Panc1 (cell line): ENCODE measurements around the gene TTC38. TPM values are rescaled to one million over a fixed set of nuclear protein-coding genes. Genes with fewer than 3 reads are reported as not detected.
"Not testable (repeated sequence)": the region's sequence is repeated elsewhere in the genome, so short reads cannot be mapped to it uniquely, and the experiment has no call there.

Experiments used
- ATAC-seq: fragments of 200-7000 bp; cut with Tn5 transposase; 2 replicates; pipeline ENCODE4 v1.9.1; 2020; ENCODE audit warnings: mild to moderate bottlenecking, moderate library complexity
- BruUV-seq: library from RNA; stranded (reverse); fragments of 400-500 nt; replicated peaks from 2 replicates; lab custom pipeline; 2021; lab: Mats Ljungman, UMichigan
- CTCF ChIA-PET: fragments of 300-600 bp; sonication (Branson Sonifier 250); formaldehyde crosslinking; loops from one replicate; lab custom pipeline; 2022; ENCODE audit warnings: antibody characterized with exemption; lab: Charles Lee
- POLR2A ChIA-PET: fragments of 300-600 bp; sonication (Branson Sonifier 250); formaldehyde crosslinking; loops from one replicate; lab custom pipeline; 2022; ENCODE audit warnings: antibody characterized with exemption; lab: Charles Lee
- DNase-seq: peaks from one replicate; pipeline ENCODE4 v3.0.0-alpha.2; 2010; ENCODE audit warnings: low read depth, low spot score
- H3K27ac ChIP-seq: 2 replicates; pipeline ENCODE4 v1.5.1; 2011; ENCODE audit warnings: mild to moderate bottlenecking, low read length, inconsistent platforms
- H3K27me3 ChIP-seq: fragments of 200-500 bp; sonication (Bioruptor generic); 2 replicates; pipeline ENCODE4 v1.6.0; 2014; ENCODE audit warnings: low read length, inconsistent platforms; ENCODE audit not compliant: control insufficient read depth, insufficient read depth
- H3K36me3 ChIP-seq: fragments of 200-500 bp; sonication (Bioruptor generic); 2 replicates; pipeline ENCODE4 v1.5.1; 2014; ENCODE audit warnings: inconsistent platforms, mild to moderate bottlenecking, low read length, moderate library complexity; ENCODE audit not compliant: control insufficient read depth, insufficient read depth
- H3K4me1 ChIP-seq: 2 replicates; pipeline ENCODE4 v1.5.1; 2011; ENCODE audit warnings: inconsistent platforms, mild to moderate bottlenecking, low read length, moderate library complexity; ENCODE audit not compliant: control insufficient read depth, insufficient read depth
- H3K4me3 ChIP-seq, 2 experiments: 2 replicates each; pipeline ENCODE4 v1.5.1; 2011 to 2012; ENCODE audit warnings: low read depth in 2 of 2, low read length in 2 of 2, mild to moderate bottlenecking in 2 of 2, inconsistent platforms in 1 of 2, moderate library complexity in 1 of 2
- H3K9me3 ChIP-seq: fragments of 200-500 bp; sonication (Bioruptor generic); 2 replicates; pipeline ENCODE4 v1.5.1; 2014; ENCODE audit warnings: low read depth, mild to moderate bottlenecking, inconsistent platforms, low read length, moderate library complexity; ENCODE audit not compliant: control insufficient read depth, insufficient read depth
- CTCF ChIP-seq: fragments of 450-650 bp; IDR thresholded peaks from 2 replicates; pipeline ENCODE4 v1.5.1; 2017; ENCODE audit warnings: mild to moderate bottlenecking
- POLR2AphosphoS5 ChIP-seq: IDR thresholded peaks from 2 replicates; pipeline ENCODE4 v1.6.1; 2012; ENCODE audit warnings: mild to moderate bottlenecking, low read depth, low read length, moderate library complexity
- REST ChIP-seq, 2 experiments: IDR thresholded peaks; 2 replicates each; pipeline ENCODE4 v1.6.1; 2011 to 2012; ENCODE audit warnings: low read depth in 2 of 2, control low read depth in 1 of 2, low read length in 1 of 2, mild to moderate bottlenecking in 1 of 2, moderate library complexity in 1 of 2; ENCODE audit not compliant: insufficient read depth in 1 of 2
- SIN3A ChIP-seq: IDR thresholded peaks from 2 replicates; pipeline ENCODE4 v1.6.1; 2012; ENCODE audit warnings: low read depth, mild to moderate bottlenecking, low read length, moderate library complexity, borderline replicate concordance; ENCODE audit not compliant: insufficient read depth
- TCF7L2 ChIP-seq: IDR thresholded peaks from 2 replicates; pipeline ENCODE4 v1.6.1; 2011; ENCODE audit warnings: mild to moderate bottlenecking, low read depth, low read length, inconsistent platforms
- in situ Hi-C: cut with HindIII; loops from 2 replicates; pipeline ENCODE4 v1.10.0; 2016; ENCODE audit warnings: low sequenced_read_pairs, low pct_unique_long_range_greater_than_20kb
- intact Hi-C: fragments of 100-400 bp; cut with micrococcal nuclease; formaldehyde crosslinking; loops from one replicate; pipeline ENCODE4 v1.10.0; 2022; ENCODE audit not compliant: unreplicated experiment
- total RNA-seq: library from RNA; stranded (reverse); gene quantifications from one replicate; pipeline ENCODE4 v1.2.1, GENCODE V29; 2021; ENCODE audit not compliant: unreplicated experiment

The TTC38 gene
- total RNA-seq, 1 experiment from 2014 or later = 14.0 TPM

- in situ Hi-C loops, CTCF ChIA-PET: not testable (repeated sequence)
Measured at GRCh38 chr22:46265627-46266026, 2.2 kb upstream of the TTC38 start.

GRCh38 chr22:46269564-46269963 lies 1.8 kb downstream of the TTC38 start:
- BruUV-seq = no TSS peak
- ChIA-PET POLR2A (no interaction called here), CTCF (no interaction called here)
- in situ Hi-C loops (no loop called here), intact Hi-C loops (no loop called here)
- Histone ChIP-seq H3K4me1 (peaks cover 7% of the 10 kb centered on the region), H3K9me3 (no peaks in the 10 kb centered on the region), H3K4me3 (no peak overlapping the region), H3K27ac (no peak overlapping the region), H3K36me3 (no peaks in the 10 kb centered on the region), H3K27me3 (no peaks in the 10 kb centered on the region)
- no peak for DNase-seq
- no peak for ATAC-seq
- TF ChIP-seq TCF7L2 = no peak
- TF ChIP-seq POLR2AphosphoS5 = no peak
- no peak for TF ChIP-seq SIN3A

More at GRCh38 chr22:46265627-46266026, 2.2 kb upstream of the TTC38 start:
- H3K4me3 ChIP-seq, H3K27ac ChIP-seq, H3K36me3 ChIP-seq, H3K9me3 ChIP-seq, intact Hi-C loops, POLR2A ChIA-PET, H3K27me3 ChIP-seq, ATAC-seq, DNase-seq, BruUV-seq, H3K4me1 ChIP-seq: not testable (repeated sequence)

GRCh38 chr22:46272196-46272595 lies 4.4 kb downstream of the TTC38 start:
- ChIA-PET CTCF (no interaction called here), POLR2A (no interaction called here)
- DNase-seq (no peak), ATAC-seq (no peak)
- H3K9me3 ChIP-seq = no peaks in the 10 kb centered on the region
- in situ Hi-C loops = no loop called here
- TSS peak; percentile 18 for BruUV-seq
- no peak for TF ChIP-seq POLR2AphosphoS5
- TF ChIP-seq TCF7L2 = no peak
- TF ChIP-seq CTCF = no peak
- TF ChIP-seq REST (IDR thresholded peaks at IDR 0.05; ENCODE audit: insufficient read depth in 1 of 2, low read depth in 2 of 2, low read length in 1 of 2) = no peak
- TF ChIP-seq SIN3A = no peak
- no peak overlapping the region for H3K27ac ChIP-seq
- intact Hi-C loops = no loop called here
- H3K4me1 ChIP-seq = peaks cover 7% of the 10 kb centered on the region
- no peaks in the 10 kb centered on the region for H3K36me3 ChIP-seq
- no peak overlapping the region for H3K4me3 ChIP-seq
- no peaks in the 10 kb centered on the region for H3K27me3 ChIP-seq
